Natural killer cell (primary cell): ENCODE data around the gene PDE11A. TPM values are rescaled to one million over a fixed set of nuclear protein-coding genes. Genes with fewer than 3 reads are reported as not detected.

Experiments
- ATAC-seq, 3 donors: fragments of 150-1000 bp in 2 of 3; fragments of 200-7000 bp in 1 of 3; cut with Tn5 transposase; 1 replicate in 1 of 3; 2 replicates in 2 of 3; pipeline ENCODE4 v1.10.0; 2021; ENCODE audit warnings: mild to moderate bottlenecking in 2 of 3, moderate library complexity in 2 of 3
- DNase-seq, 2 donors: peaks; one replicate each; pipeline versions ENCODE4 v3.0.0 to v3.0.0-alpha.2; 2013 to 2021; ENCODE audit warnings: mixed read lengths in 1 of 2
- H3K27ac ChIP-seq: one replicate; pipeline ENCODE4 v1.5.1; 2013; ENCODE audit warnings: mild to moderate bottlenecking, low read length
- H3K27me3 ChIP-seq: one replicate; pipeline ENCODE4 v1.6.1; 2013; ENCODE audit warnings: low read length; ENCODE audit not compliant: control insufficient read depth, insufficient read depth
- H3K36me3 ChIP-seq: one replicate; pipeline ENCODE4 v1.6.1; 2013; ENCODE audit warnings: low read length; ENCODE audit not compliant: control insufficient read depth, insufficient read depth
- H3K4me1 ChIP-seq: one replicate; pipeline ENCODE4 v1.6.1; 2013; ENCODE audit warnings: low read length; ENCODE audit not compliant: control insufficient read depth, insufficient read depth
- H3K4me3 ChIP-seq: one replicate; pipeline ENCODE4 v1.5.1; 2013; ENCODE audit warnings: low read length
- H3K9me3 ChIP-seq: one replicate; pipeline ENCODE4 v1.6.1; 2013; ENCODE audit warnings: low read length; ENCODE audit not compliant: control insufficient read depth, insufficient read depth
- H3K27ac Mint-ChIP-seq, 2 donors: one replicate each; pipeline ENCODE4 v1.8.0; 2022; ENCODE audit warnings: mild to moderate bottlenecking in 2 of 2, mixed read lengths in 2 of 2, moderate library complexity in 1 of 2
- H3K27me3 Mint-ChIP-seq, 2 donors: one replicate each; pipeline ENCODE4 v1.8.0; 2022; ENCODE audit warnings: low read depth in 2 of 2, mixed read lengths in 2 of 2
- H3K36me3 Mint-ChIP-seq: one replicate; pipeline ENCODE4 v1.8.0; 2022; ENCODE audit warnings: mixed read lengths
- H3K4me1 Mint-ChIP-seq, 2 donors: one replicate each; pipeline ENCODE4 v1.8.0; 2022; ENCODE audit warnings: mixed read lengths in 2 of 2
- H3K4me3 Mint-ChIP-seq: one replicate; pipeline ENCODE4 v1.8.0; 2022; ENCODE audit warnings: mild to moderate bottlenecking, moderate library complexity, mixed read lengths
- H3K9me3 Mint-ChIP-seq, 2 donors: one replicate each; pipeline ENCODE4 v1.8.0; 2022; ENCODE audit warnings: mixed read lengths in 2 of 2
- WGBS: methylation state at CpG from one replicate; pipeline ENCODE4 v1.1.7; 2013; ENCODE audit warnings: missing lambda C conversion rate; ENCODE audit not compliant: insufficient coverage; 5-methylcytosine and 5-hydroxymethylcytosine counted together
- intact Hi-C: fragments of 100-400 bp; cut with micrococcal nuclease; formaldehyde crosslinking; loops from one replicate; pipeline ENCODE4 v1.14.2; 2022
- total RNA-seq, 4 donors: library from RNA; stranded (reverse); fragments of 120-200 nt in 1 of 4; gene quantifications; one replicate each; pipeline versions ENCODE4 v1.2.3 to v1.2.4, GENCODE V29; 2013 to 2022
- TF ChIP-seq, protein P1 (sequence below): fragments of 200-600 bp; IDR thresholded peaks from one replicate; pipeline ENCODE4 v1.8.0; 2022; ENCODE audit warnings: antibody characterized with exemption

PDE11A gene
- total RNA-seq, 3 donors from 2014 or later (not counting 1 experiment from before 2014, with no cell fraction given), result not detected

DNA sequence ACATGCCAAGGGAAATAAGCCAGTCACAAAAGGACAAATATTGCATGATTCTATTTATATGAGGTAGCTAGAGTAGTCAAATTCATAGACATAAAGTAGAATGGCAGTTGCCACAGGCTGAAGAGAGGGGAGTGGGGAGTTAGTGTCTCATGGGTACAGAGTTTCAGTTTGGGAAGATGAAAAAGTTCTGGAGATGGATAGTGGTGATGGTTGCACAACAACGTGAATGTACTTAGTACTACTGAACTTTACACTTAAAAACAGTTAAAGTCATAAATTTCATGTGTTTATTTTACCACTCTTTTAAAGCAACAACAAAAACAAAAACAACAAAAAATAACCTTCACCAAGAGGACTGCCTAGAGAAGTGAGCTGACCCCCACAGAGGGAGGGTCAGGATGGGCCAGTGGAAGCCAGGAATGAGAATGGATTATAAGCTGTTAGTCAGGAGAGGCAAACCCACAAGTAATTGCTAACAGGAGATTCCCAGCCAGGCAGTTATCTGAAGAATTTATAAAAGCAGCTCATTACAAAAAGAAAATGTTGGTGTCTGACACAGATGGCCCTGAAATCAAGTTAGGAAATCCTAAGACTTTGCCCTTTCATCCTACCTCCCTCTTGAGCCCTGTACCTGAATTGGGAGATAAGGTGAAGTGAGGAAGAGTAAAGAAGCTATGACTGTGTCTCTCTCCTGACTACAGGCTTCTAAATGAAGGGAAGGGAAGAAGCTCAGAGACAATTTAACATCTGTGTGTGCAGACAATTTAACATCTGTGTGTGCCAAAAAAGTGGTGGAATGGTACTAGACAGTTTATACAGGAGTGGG, 263.4 kb downstream of the PDE11A start:
- H3K27ac ChIP-seq, result no peak overlapping the region
- H3K9me3 ChIP-seq, result no peaks in the 10 kb centered on the region
- H3K27me3 ChIP-seq, result no peaks in the 10 kb centered on the region
- no peak for DNase-seq
- no CpG with 5 or more reads among the region's 1 CpG for WGBS
- H3K4me1 ChIP-seq, result no peaks in the 10 kb centered on the region
- H3K27me3 Mint-ChIP-seq, result peaks cover 6 to 11% of the 10 kb centered on the region in 2 donors
- no peaks in the 10 kb centered on the region for H3K36me3 ChIP-seq
- H3K9me3 Mint-ChIP-seq, result no peaks in the 10 kb centered on the region
- H3K27ac Mint-ChIP-seq, result no peak overlapping the region
- no peak for ATAC-seq
- no peaks in the 10 kb centered on the region for H3K4me1 Mint-ChIP-seq
- no peaks in the 10 kb centered on the region for H3K36me3 Mint-ChIP-seq
- intact Hi-C loops, result no loop called here
- no peak overlapping the region for H3K4me3 Mint-ChIP-seq
- H3K4me3 ChIP-seq, result no peak overlapping the region
- TF ChIP-seq, protein P1, sequence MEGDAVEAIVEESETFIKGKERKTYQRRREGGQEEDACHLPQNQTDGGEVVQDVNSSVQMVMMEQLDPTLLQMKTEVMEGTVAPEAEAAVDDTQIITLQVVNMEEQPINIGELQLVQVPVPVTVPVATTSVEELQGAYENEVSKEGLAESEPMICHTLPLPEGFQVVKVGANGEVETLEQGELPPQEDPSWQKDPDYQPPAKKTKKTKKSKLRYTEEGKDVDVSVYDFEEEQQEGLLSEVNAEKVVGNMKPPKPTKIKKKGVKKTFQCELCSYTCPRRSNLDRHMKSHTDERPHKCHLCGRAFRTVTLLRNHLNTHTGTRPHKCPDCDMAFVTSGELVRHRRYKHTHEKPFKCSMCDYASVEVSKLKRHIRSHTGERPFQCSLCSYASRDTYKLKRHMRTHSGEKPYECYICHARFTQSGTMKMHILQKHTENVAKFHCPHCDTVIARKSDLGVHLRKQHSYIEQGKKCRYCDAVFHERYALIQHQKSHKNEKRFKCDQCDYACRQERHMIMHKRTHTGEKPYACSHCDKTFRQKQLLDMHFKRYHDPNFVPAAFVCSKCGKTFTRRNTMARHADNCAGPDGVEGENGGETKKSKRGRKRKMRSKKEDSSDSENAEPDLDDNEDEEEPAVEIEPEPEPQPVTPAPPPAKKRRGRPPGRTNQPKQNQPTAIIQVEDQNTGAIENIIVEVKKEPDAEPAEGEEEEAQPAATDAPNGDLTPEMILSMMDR, result no peak

DNA sequence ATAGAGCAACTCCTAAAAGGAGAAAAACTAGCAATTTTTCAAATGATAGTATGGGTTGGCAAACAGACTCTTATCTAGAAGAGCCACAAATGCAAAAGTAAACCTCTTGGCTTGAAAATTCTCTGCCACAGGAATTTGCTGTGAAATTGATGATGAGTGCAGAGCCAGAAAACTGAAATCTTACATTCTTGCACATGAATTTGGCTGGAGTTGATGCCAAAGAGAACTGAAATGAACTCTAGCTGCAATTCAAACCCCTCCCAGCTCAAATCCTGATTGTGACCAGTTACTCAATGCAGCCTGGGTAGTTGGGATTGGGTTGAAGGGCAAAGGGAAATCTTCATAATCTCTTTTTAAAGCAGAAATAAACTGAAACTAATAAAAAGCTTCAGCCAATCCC, 266.6 kb downstream of the PDE11A start:
- Mint-ChIP-seq H3K4me3 (no peak overlapping the region), H3K27me3 (peaks cover 20 to 42% of the 10 kb centered on the region in 2 donors), H3K4me1 (no peaks in the 10 kb centered on the region), H3K36me3 (no peaks in the 10 kb centered on the region), H3K27ac (no peak overlapping the region), H3K9me3 (no peaks in the 10 kb centered on the region)
- TF ChIP-seq, protein P1, result no peak
- intact Hi-C loops, result no loop called here
- Histone ChIP-seq H3K36me3 (no peaks in the 10 kb centered on the region), H3K27ac (no peak overlapping the region), H3K4me1 (no peaks in the 10 kb centered on the region), H3K9me3 (no peaks in the 10 kb centered on the region), H3K4me3 (no peak overlapping the region), H3K27me3 (peaks cover 3% of the 10 kb centered on the region)
- ATAC-seq (no peak), DNase-seq (no peak)

DNA sequence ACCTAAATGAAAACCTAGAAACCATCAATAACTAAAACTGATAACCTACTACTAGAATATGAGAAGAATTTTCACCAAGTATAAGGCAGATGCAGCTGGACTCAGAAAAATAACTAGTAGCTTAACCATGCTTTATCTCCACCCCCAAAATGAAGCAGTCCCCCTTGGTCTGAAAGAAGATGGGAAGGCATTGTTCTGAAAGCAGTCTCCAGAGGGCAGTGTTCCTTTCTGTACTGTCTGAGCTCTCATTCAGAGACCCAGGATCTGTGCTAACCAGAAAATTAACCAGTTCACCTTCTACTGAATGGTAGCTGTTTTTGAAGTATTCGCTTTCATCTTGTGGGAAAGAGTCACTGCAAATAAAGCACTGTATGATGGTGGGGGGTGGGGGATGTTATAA, 273.0 kb downstream of the PDE11A start:
- Histone ChIP-seq H3K27me3 (peaks cover 3% of the 10 kb centered on the region), H3K9me3 (no peaks in the 10 kb centered on the region), H3K4me1 (no peaks in the 10 kb centered on the region), H3K4me3 (no peak overlapping the region), H3K27ac (no peak overlapping the region), H3K36me3 (no peaks in the 10 kb centered on the region)
- peaks cover 26 to 41% of the 10 kb centered on the region in 2 donors for H3K27me3 Mint-ChIP-seq
- no peak overlapping the region for H3K27ac Mint-ChIP-seq
- WGBS, result no CpG with 5 or more reads among the region's 1 CpG
- DNase-seq, result peak in 1 of 2 donors; percentile 14
- TF ChIP-seq, protein P1, result peak; percentile 21
- H3K4me1 Mint-ChIP-seq, result no peaks in the 10 kb centered on the region
- H3K4me3 Mint-ChIP-seq, result no peak overlapping the region
- peak in 2 of 3 donors; percentile 59 to 77 for ATAC-seq
- H3K9me3 Mint-ChIP-seq, result no peaks in the 10 kb centered on the region
- intact Hi-C loops, result no loop called here
- H3K36me3 Mint-ChIP-seq, result no peaks in the 10 kb centered on the region

DNA sequence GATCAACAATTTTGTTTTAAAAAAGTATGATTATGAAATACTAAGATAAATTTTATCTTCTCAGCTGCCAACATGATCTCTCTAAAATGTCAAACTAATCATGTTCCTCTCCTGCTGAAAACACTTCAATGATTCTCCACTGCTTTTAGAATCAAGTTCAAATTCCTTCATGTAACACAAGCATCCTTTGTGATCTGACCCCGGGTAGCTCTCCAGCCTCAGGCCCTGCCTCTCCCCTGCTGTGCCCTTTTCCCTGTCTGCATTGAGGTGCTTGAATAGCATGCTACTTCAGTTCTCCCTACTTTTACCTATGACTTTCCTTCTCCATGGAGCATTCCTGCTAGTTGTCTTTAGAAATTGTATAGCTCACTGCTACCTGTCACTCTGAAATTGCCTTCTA, 274.8 kb downstream of the PDE11A start:
- 66% methylated on average over 1 of the region's 1 CpG for WGBS
- no peaks in the 10 kb centered on the region for H3K36me3 ChIP-seq
- no peak for DNase-seq
- H3K27ac ChIP-seq, result no peak overlapping the region
- H3K27me3 Mint-ChIP-seq, result peaks cover 16 to 24% of the 10 kb centered on the region in 2 donors
- H3K27ac Mint-ChIP-seq, result no peak overlapping the region
- no peaks in the 10 kb centered on the region for H3K36me3 Mint-ChIP-seq
- H3K4me3 ChIP-seq, result no peak overlapping the region
- H3K4me1 ChIP-seq, result no peaks in the 10 kb centered on the region
- no peak for ATAC-seq
- peaks cover 3% of the 10 kb centered on the region for H3K27me3 ChIP-seq
- no peaks in the 10 kb centered on the region for H3K9me3 Mint-ChIP-seq
- intact Hi-C loops, result no loop called here
- H3K9me3 ChIP-seq, result no peaks in the 10 kb centered on the region
- no peak overlapping the region for H3K4me3 Mint-ChIP-seq
- no peaks in the 10 kb centered on the region for H3K4me1 Mint-ChIP-seq
- TF ChIP-seq, protein P1, result no peak
